ENCODE measurements around the gene MAN2C1.

GRCh38 chr15:75403892-75404291 is 35.5 kb upstream of the MAN2C1 start:
- TF ChIP-seq BHLHE40 (IDR thresholded peaks at IDR 0.05; ENCODE audit: borderline replicate concordance) (no peak), FOXA1 (IDR thresholded peaks at IDR 0.05) (no peak)
